ENCODE measurements around the gene MAGI2. TPM values are rescaled to one million over a fixed set of nuclear protein-coding genes. Genes with fewer than 3 reads are reported as not detected.

The MAGI2 gene
- total RNA-seq, 1 experiment from 2014 or later: 0.25 TPM

- Histone ChIP-seq H3K4me1 (no peaks in the 10 kb centered on the region), H3K27me3 (replicated peaks; ENCODE audit: control insufficient read depth, insufficient read depth, low read length) (no peaks in the 10 kb centered on the region), H3K4me3 (ENCODE audit: low read depth, low read length) (no peak overlapping the region), H3K36me3 (ENCODE audit: control insufficient read depth, insufficient read depth, low read length) (no peaks in the 10 kb centered on the region), H3K9me3 (no peaks in the 10 kb centered on the region)
- BruUV-seq (replicated peaks): no TSS peak
- Mint-ChIP-seq H3K27me3 (ENCODE audit: insufficient read depth, unreplicated experiment) (no peaks in the 10 kb centered on the region), H3K4me1 (ENCODE audit: low read depth, unreplicated experiment) (no peaks in the 10 kb centered on the region), H3K4me3 (ENCODE audit: unreplicated experiment) (no peak overlapping the region), H3K36me3 (ENCODE audit: insufficient read depth, unreplicated experiment) (no peaks in the 10 kb centered on the region), H3K9me3 (ENCODE audit: unreplicated experiment) (no peaks in the 10 kb centered on the region), H3K27ac (ENCODE audit: unreplicated experiment) (no peak overlapping the region)
- ChIA-PET POLR2A (no interaction called here), CTCF (no interaction called here)
- TF ChIP-seq CTCF (IDR thresholded peaks at IDR 0.05; ENCODE audit: insufficient read depth in 1 of 2, low read depth in 1 of 2, low read length in 1 of 2, severe bottlenecking in 1 of 2, unreplicated experiment in 1 of 2): no peak
- DNase-seq: no peak
- intact Hi-C loops (cut with micrococcal nuclease; ENCODE audit: unreplicated experiment): no loop called here
These were observed 119.1 kb downstream of the MAGI2 start for GRCh38 chr7:79334334-79334733.

GRCh38 chr7:79332091-79332490 is 121.4 kb downstream of the MAGI2 start:
- H3K4me1 ChIP-seq: no peaks in the 10 kb centered on the region
- no peaks in the 10 kb centered on the region for H3K9me3 ChIP-seq
- Mint-ChIP-seq H3K4me3 (ENCODE audit: unreplicated experiment) (no peak overlapping the region), H3K9me3 (ENCODE audit: unreplicated experiment) (no peaks in the 10 kb centered on the region), H3K36me3 (ENCODE audit: insufficient read depth, unreplicated experiment) (no peaks in the 10 kb centered on the region), H3K27ac (ENCODE audit: unreplicated experiment) (no peak overlapping the region), H3K4me1 (ENCODE audit: low read depth, unreplicated experiment) (no peaks in the 10 kb centered on the region), H3K27me3 (ENCODE audit: insufficient read depth, unreplicated experiment) (no peaks in the 10 kb centered on the region)
- intact Hi-C loops (cut with micrococcal nuclease; ENCODE audit: unreplicated experiment): no loop called here
- H3K4me3 ChIP-seq (ENCODE audit: low read depth, low read length): no peak overlapping the region
- H3K27me3 ChIP-seq (replicated peaks; ENCODE audit: control insufficient read depth, insufficient read depth, low read length): no peaks in the 10 kb centered on the region
- no peaks in the 10 kb centered on the region for H3K36me3 ChIP-seq (ENCODE audit: control insufficient read depth, insufficient read depth, low read length)
- BruUV-seq (replicated peaks): no TSS peak
- ChIA-PET CTCF (no interaction called here), POLR2A (no interaction called here)
- DNase-seq: no peak
- no peak for TF ChIP-seq CTCF (IDR thresholded peaks at IDR 0.05; ENCODE audit: insufficient read depth in 1 of 2, low read depth in 1 of 2, low read length in 1 of 2, severe bottlenecking in 1 of 2, unreplicated experiment in 1 of 2)

GRCh38 chr7:79329464-79329863 is 124.0 kb downstream of the MAGI2 start:
- CTCF ChIA-PET: no interaction called here
- H3K4me1 ChIP-seq: no peaks in the 10 kb centered on the region

More at GRCh38 chr7:79329464-79329863, 124.0 kb downstream of the MAGI2 start:
- H3K9me3 ChIP-seq: no peaks in the 10 kb centered on the region
- Mint-ChIP-seq H3K36me3 (ENCODE audit: insufficient read depth, unreplicated experiment) (no peaks in the 10 kb centered on the region), H3K4me3 (ENCODE audit: unreplicated experiment) (no peak overlapping the region), H3K27me3 (ENCODE audit: insufficient read depth, unreplicated experiment) (no peaks in the 10 kb centered on the region), H3K27ac (ENCODE audit: unreplicated experiment) (no peak overlapping the region), H3K9me3 (ENCODE audit: unreplicated experiment) (no peaks in the 10 kb centered on the region), H3K4me1 (ENCODE audit: low read depth, unreplicated experiment) (no peaks in the 10 kb centered on the region)
- POLR2A ChIA-PET: no interaction called here
- no peak for DNase-seq
- no peaks in the 10 kb centered on the region for H3K27me3 ChIP-seq (replicated peaks; ENCODE audit: control insufficient read depth, insufficient read depth, low read length)
- no TSS peak for BruUV-seq (replicated peaks)
- TF ChIP-seq CTCF (IDR thresholded peaks at IDR 0.05; ENCODE audit: insufficient read depth in 1 of 2, low read depth in 1 of 2, low read length in 1 of 2, severe bottlenecking in 1 of 2, unreplicated experiment in 1 of 2): no peak
- no peak overlapping the region for H3K4me3 ChIP-seq (ENCODE audit: low read depth, low read length)
- no peaks in the 10 kb centered on the region for H3K36me3 ChIP-seq (ENCODE audit: control insufficient read depth, insufficient read depth, low read length)
- intact Hi-C loops (cut with micrococcal nuclease; ENCODE audit: unreplicated experiment): no loop called here
